Measurements from ENCODE around the gene GRK5.

The GRK5 gene

GRCh38 chr10:119441921-119442757 lies 234.8 kb downstream of the GRK5 start:
- DNase-seq (ENCODE audit: low read depth in 2 of 2) = no peak

GRCh38 chr10:119442758-119443060 lies 235.3 kb downstream of the GRK5 start:
- no peak for DNase-seq (ENCODE audit: low read depth in 2 of 2)

- no peak for DNase-seq (ENCODE audit: low read depth in 2 of 2)
These were observed 236.1 kb downstream of the GRK5 start for GRCh38 chr10:119443441-119443840.

GRCh38 chr10:119443970-119444660 lies 236.7 kb downstream of the GRK5 start:
- DNase-seq (ENCODE audit: low read depth in 2 of 2) = no peak

- DNase-seq (ENCODE audit: low read depth in 2 of 2) = no peak
These were observed 237.5 kb downstream of the GRK5 start for GRCh38 chr10:119444866-119445265.

- peak; percentile 17 to 28 for DNase-seq (ENCODE audit: low read depth in 2 of 2)
These were observed 238.1 kb downstream of the GRK5 start for GRCh38 chr10:119445311-119445934.

GRCh38 chr10:119445935-119446317 lies 238.6 kb downstream of the GRK5 start:
- no peak for DNase-seq (ENCODE audit: low read depth in 2 of 2)

- DNase-seq (ENCODE audit: low read depth in 2 of 2) = no peak
These were observed 239.3 kb downstream of the GRK5 start for GRCh38 chr10:119446441-119447277.

- DNase-seq (ENCODE audit: low read depth in 2 of 2) = no peak
These were observed 240.1 kb downstream of the GRK5 start for GRCh38 chr10:119447421-119447820.

- no peak for DNase-seq (ENCODE audit: low read depth in 2 of 2)
These were observed 240.6 kb downstream of the GRK5 start for GRCh38 chr10:119447823-119448546.

- DNase-seq (ENCODE audit: low read depth in 2 of 2) = no peak
These were observed 241.5 kb downstream of the GRK5 start for GRCh38 chr10:119448628-119449584.

GRCh38 chr10:119449760-119450461 lies 242.5 kb downstream of the GRK5 start:
- DNase-seq (ENCODE audit: low read depth in 2 of 2) = peak; percentile 76 to 80

- no peak for DNase-seq (ENCODE audit: low read depth in 2 of 2)
These were observed 243.4 kb downstream of the GRK5 start for GRCh38 chr10:119450606-119451299.

- DNase-seq (ENCODE audit: low read depth in 2 of 2) = no peak
These were observed 244.0 kb downstream of the GRK5 start for GRCh38 chr10:119451300-119451896.

- DNase-seq (ENCODE audit: low read depth in 2 of 2) = no peak
These were observed 245.0 kb downstream of the GRK5 start for GRCh38 chr10:119452396-119452795.

- DNase-seq (ENCODE audit: low read depth in 2 of 2) = no peak
These were observed 245.9 kb downstream of the GRK5 start for GRCh38 chr10:119453313-119453712.

- DNase-seq (ENCODE audit: low read depth in 2 of 2) = no peak
These were observed 246.9 kb downstream of the GRK5 start for GRCh38 chr10:119454316-119454715.

- DNase-seq (ENCODE audit: low read depth in 2 of 2) = no peak
These were observed 247.6 kb downstream of the GRK5 start for GRCh38 chr10:119454990-119455389.

Data from fibroblast of skin of left biceps (primary cell).